ENCODE data around the gene STT3B.

DNA sequence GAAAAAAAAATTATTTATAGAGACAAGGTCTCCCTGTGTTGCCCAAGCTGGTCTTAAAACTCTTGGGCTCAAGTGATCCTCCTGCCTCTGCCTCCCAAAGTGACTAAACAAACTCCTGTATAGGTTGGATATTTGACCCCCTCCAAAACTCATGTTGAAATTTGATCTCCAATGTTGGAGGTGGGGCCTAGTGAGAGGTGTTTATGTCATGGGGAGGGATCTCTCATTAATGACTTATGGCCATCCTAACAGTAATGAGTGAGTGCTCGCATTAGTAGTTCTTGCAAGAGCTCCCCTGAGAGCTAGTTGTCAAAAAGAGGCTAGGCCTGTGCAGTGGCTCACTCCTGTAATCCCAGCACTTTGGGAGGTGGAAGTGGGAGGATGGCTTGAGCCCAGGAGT is 141.2 kb downstream of the STT3B start:
- TF ChIP-seq SIN3A (IDR thresholded peaks at IDR 0.05; ENCODE audit: borderline replicate concordance, insufficient read depth, low read length) (no peak), TAF1 (IDR thresholded peaks at IDR 0.05; ENCODE audit: borderline replicate concordance, insufficient read depth, low read length) (no peak), POLR2AphosphoS5 (IDR thresholded peaks at IDR 0.05; ENCODE audit: low read depth, low read length) (no peak), FOXP2 (optimal IDR thresholded peaks at IDR 0.05; ENCODE audit: borderline replicate concordance, extremely low read depth, extremely low read length, insufficient read depth) (no peak)
- TF ChIP-seq, protein P1, sequence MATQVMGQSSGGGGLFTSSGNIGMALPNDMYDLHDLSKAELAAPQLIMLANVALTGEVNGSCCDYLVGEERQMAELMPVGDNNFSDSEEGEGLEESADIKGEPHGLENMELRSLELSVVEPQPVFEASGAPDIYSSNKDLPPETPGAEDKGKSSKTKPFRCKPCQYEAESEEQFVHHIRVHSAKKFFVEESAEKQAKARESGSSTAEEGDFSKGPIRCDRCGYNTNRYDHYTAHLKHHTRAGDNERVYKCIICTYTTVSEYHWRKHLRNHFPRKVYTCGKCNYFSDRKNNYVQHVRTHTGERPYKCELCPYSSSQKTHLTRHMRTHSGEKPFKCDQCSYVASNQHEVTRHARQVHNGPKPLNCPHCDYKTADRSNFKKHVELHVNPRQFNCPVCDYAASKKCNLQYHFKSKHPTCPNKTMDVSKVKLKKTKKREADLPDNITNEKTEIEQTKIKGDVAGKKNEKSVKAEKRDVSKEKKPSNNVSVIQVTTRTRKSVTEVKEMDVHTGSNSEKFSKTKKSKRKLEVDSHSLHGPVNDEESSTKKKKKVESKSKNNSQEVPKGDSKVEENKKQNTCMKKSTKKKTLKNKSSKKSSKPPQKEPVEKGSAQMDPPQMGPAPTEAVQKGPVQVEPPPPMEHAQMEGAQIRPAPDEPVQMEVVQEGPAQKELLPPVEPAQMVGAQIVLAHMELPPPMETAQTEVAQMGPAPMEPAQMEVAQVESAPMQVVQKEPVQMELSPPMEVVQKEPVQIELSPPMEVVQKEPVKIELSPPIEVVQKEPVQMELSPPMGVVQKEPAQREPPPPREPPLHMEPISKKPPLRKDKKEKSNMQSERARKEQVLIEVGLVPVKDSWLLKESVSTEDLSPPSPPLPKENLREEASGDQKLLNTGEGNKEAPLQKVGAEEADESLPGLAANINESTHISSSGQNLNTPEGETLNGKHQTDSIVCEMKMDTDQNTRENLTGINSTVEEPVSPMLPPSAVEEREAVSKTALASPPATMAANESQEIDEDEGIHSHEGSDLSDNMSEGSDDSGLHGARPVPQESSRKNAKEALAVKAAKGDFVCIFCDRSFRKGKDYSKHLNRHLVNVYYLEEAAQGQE (IDR thresholded peaks at IDR 0.05; ENCODE audit: insufficient read depth in 1 of 2, low read depth in 2 of 2, low read length in 2 of 2) = no peak

Measured in PFSK-1 (cell line).